Effector memory CD4-positive, alpha-beta T cell (primary cell): ENCODE measurements around the gene STRN4.

Source experiments
- DNase-seq, 3 donors: peaks; one replicate each; pipeline ENCODE4 v3.0.0-alpha.2; 2020
- H3K27ac ChIP-seq: 2 replicates; pipeline ENCODE4 v1.7.0; 2013; ENCODE audit warnings: mild to moderate bottlenecking, low read length, moderate library complexity; ENCODE audit not compliant: insufficient read depth, poor library complexity, severe bottlenecking
- H3K27me3 ChIP-seq: replicated peaks from 2 replicates; pipeline ENCODE4 v1.7.0; 2013; ENCODE audit warnings: mild to moderate bottlenecking, low read length; ENCODE audit not compliant: insufficient read depth, control insufficient read depth, poor library complexity, severe bottlenecking
- H3K36me3 ChIP-seq: 2 replicates; pipeline ENCODE4 v1.7.0; 2013; ENCODE audit warnings: mild to moderate bottlenecking, low read length, moderate library complexity; ENCODE audit not compliant: control insufficient read depth, insufficient read depth
- H3K4me1 ChIP-seq: 2 replicates; pipeline ENCODE4 v1.7.0; 2013; ENCODE audit warnings: low read length, mild to moderate bottlenecking; ENCODE audit not compliant: control insufficient read depth, insufficient read depth, poor library complexity, severe bottlenecking
- H3K4me3 ChIP-seq: 2 replicates; pipeline ENCODE4 v1.7.0; 2013; ENCODE audit warnings: low read length, low read depth, mild to moderate bottlenecking; ENCODE audit not compliant: insufficient read depth, poor library complexity, severe bottlenecking
- H3K9me3 ChIP-seq: 2 replicates; pipeline ENCODE4 v1.7.0; 2013; ENCODE audit warnings: mild to moderate bottlenecking, low read length, moderate library complexity; ENCODE audit not compliant: control insufficient read depth

STRN4 gene

GRCh38 chr19:46720503-46721239 lies 25.6 kb downstream of the STRN4 start:
- Histone ChIP-seq H3K4me1 (peaks cover 28% of the 10 kb centered on the region), H3K36me3 (peaks cover 47% of the 10 kb centered on the region), H3K27me3 (no peaks in the 10 kb centered on the region), H3K4me3 (no peak overlapping the region), H3K9me3 (no peaks in the 10 kb centered on the region), H3K27ac (no peak overlapping the region)
- DNase-seq: no peak

GRCh38 chr19:46719629-46720502 lies 26.4 kb downstream of the STRN4 start:
- no peak for DNase-seq
- Histone ChIP-seq H3K27ac (no peak overlapping the region), H3K36me3 (peaks cover 39% of the 10 kb centered on the region), H3K9me3 (no peaks in the 10 kb centered on the region), H3K27me3 (no peaks in the 10 kb centered on the region), H3K4me3 (no peak overlapping the region), H3K4me1 (peaks cover 33% of the 10 kb centered on the region)

- peaks cover 33% of the 10 kb centered on the region for H3K4me1 ChIP-seq
- H3K9me3 ChIP-seq: no peaks in the 10 kb centered on the region
- peaks cover 31% of the 10 kb centered on the region for H3K36me3 ChIP-seq
- H3K4me3 ChIP-seq: no peak overlapping the region
- peak overlapping the region; percentile 89 for H3K27ac ChIP-seq
- H3K27me3 ChIP-seq: no peaks in the 10 kb centered on the region
- DNase-seq: no peak
Observed at GRCh38 chr19:46718934-46719622, 27.2 kb downstream of the STRN4 start.

GRCh38 chr19:46718157-46718933 lies 27.9 kb downstream of the STRN4 start:
- Histone ChIP-seq H3K4me1 (peaks cover 39% of the 10 kb centered on the region), H3K27me3 (no peaks in the 10 kb centered on the region), H3K9me3 (no peaks in the 10 kb centered on the region), H3K27ac (peak overlapping the region; percentile 89), H3K36me3 (peaks cover 27% of the 10 kb centered on the region), H3K4me3 (peak overlapping the region; percentile 87)
- peak; percentile 60 to 69 (median 65) for DNase-seq

GRCh38 chr19:46717716-46718143 lies 28.5 kb downstream of the STRN4 start:
- Histone ChIP-seq H3K27ac (peak overlapping the region; percentile 89), H3K4me1 (peaks cover 40% of the 10 kb centered on the region), H3K4me3 (peak overlapping the region; percentile 87)

GRCh38 chr19:46717034-46717715 lies 29.1 kb downstream of the STRN4 start, which contains the start of gene PRKD2:
PRKD2 (minus strand) TSS chr19:46717114; CDS start chr19:46716370, 744 bp downstream.
- H3K4me3 ChIP-seq: peak within 1 kb of the TSS; percentile 87
- H3K27ac ChIP-seq: peak within 1 kb of the TSS; percentile 89
- H3K4me1 ChIP-seq: peaks cover 40% of the 10 kb centered on the region
- peaks cover 15% of the 10 kb centered on the region for H3K36me3 ChIP-seq
- peak; percentile 63 to 80 (median 76) for DNase-seq
- no peaks in the 10 kb centered on the region for H3K27me3 ChIP-seq
- H3K9me3 ChIP-seq: no peaks in the 10 kb centered on the region

More at GRCh38 chr19:46717716-46718143, 28.5 kb downstream of the STRN4 start:
- Histone ChIP-seq H3K36me3 (peaks cover 21% of the 10 kb centered on the region), H3K27me3 (no peaks in the 10 kb centered on the region), H3K9me3 (no peaks in the 10 kb centered on the region)
- peak in 1 of 3 donors; percentile 19 for DNase-seq

GRCh38 chr19:46716672-46717033 lies 29.6 kb downstream of the STRN4 start:
- peaks cover 40% of the 10 kb centered on the region for H3K4me1 ChIP-seq
- H3K4me3 ChIP-seq: peak overlapping the region; percentile 87
- H3K36me3 ChIP-seq: peaks cover 10% of the 10 kb centered on the region
- H3K9me3 ChIP-seq: no peaks in the 10 kb centered on the region
- no peaks in the 10 kb centered on the region for H3K27me3 ChIP-seq
- no peak for DNase-seq
- H3K27ac ChIP-seq: peak overlapping the region; percentile 89

GRCh38 chr19:46715975-46716671 lies 30.1 kb downstream of the STRN4 start:
- Histone ChIP-seq H3K4me1 (peaks cover 40% of the 10 kb centered on the region), H3K36me3 (peaks cover 9% of the 10 kb centered on the region), H3K27me3 (no peaks in the 10 kb centered on the region), H3K9me3 (no peaks in the 10 kb centered on the region), H3K27ac (peak overlapping the region; percentile 89), H3K4me3 (peak overlapping the region; percentile 87)
- DNase-seq: no peak
